HG03095 (cell line): ENCODE measurements around the gene TBX6.

Experiments
- ATAC-seq: cut with Tn5 transposase; IDR thresholded peaks from one replicate; pipeline ENCODE4 v1.9.1; 2021; ENCODE audit warnings: moderate library complexity; ENCODE audit not compliant: unreplicated experiment

The TBX6 gene

DNA sequence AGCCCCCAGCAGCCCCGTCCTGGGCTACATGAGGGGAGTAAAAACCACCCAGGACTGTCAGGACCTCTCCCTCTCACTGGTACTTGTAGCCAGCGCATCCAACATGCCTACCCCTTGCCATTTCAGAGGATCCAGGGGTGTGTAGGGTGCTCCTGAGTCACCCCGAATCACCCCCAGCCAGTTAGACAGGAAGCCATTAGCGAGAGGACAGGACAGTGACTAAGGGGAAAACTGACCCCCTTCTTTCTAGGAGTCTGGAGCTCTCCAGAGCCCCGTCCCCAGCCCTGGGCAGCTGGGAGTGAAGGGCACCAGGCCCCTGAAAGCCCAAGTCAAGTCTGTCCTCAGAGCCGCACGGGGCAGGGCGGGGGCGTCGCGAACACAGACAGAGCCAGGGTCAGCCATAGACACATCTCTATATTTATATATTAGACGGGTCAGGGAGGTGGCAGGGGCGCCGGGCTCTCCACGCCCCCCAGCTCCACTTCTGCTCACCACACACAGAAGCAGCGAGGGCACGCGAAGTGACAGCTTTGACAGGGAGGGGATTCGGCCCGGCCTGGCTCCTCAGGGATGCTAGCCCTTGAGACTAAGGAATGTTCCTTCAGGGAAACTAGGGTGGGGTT, 22.1 kb upstream of the TBX6 start:
- ATAC-seq: no peak

DNA sequence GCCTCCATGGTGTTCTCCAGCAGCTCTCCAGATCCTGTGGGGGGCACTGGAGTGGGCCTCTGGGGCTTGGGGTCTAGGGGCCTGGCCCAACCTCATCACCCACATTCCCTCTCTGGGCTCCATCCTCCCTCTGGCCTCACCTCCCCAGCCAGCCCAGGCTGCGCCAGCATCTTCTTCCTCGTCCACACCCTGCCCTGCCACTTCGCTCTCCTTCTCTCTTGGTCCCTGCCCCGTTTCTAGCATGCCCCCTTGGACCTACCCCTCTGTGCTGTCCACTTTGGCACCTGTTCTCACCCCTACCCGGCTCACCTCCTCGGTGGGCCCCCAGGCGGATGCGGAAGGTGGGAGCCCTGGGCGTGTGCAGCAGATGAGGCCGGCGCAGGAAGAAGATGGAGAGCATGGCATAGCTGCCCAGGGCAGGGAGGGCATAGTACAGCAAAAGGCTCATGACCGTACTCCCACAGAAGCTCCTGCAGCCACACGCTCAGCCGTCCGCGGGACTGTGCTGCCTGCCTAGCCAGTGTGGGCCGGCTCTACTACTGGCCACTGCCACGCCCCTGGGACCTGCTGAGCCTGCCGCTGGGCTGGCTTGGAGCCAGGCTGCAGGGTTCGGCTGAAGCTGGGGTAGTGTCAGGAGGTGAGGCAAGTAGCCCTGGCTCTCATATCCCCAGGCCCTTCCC, 21.4 kb upstream of the TBX6 start, which contains the start of gene GDPD3:
Gene GDPD3 (minus strand): TSS at position 507 of the 680 bp plus-strand sequence. CDS start 59 bp downstream, at position 448.
- no peak for ATAC-seq

DNA sequence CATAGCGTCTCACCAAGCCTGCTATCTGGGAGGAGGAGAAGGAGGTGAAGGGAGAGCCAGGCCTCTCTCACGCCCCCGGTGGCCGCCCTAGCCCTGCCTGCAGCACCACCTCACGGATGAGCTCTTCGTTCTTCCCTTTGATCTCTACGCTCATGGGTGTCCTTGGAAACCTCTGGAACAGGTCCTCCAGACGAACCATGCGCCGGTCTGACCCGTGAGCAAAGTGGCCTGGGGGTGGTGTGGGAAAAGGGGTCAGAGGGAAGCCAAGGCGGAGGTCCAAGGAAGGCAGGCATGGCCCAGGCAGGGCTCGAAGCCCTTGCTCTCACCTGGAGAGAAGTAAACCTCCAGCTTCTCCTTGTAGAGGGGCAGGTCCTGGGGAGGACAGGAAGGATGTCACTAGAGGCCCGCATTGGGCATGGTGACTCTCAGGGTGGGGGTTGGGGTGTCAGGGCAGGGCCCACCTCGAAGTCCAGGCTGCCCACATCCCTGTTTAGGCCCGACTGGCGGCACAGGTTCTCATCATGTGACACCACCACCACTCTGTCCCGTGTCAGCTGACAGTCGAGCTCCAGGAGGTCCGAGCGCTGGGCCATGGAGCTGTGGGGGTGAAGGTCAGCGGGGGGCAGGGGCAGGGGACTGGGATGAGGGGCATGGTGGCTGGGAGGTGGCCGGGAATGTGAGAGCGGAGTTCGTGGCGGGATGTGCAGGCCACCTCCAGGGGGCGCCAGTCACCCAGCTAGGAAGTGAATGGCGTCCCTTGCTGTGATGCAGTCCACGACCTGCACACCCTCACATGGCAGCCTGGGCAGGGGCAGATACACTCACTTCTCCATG, 20.7 kb upstream of the TBX6 start:
- no peak for ATAC-seq

DNA sequence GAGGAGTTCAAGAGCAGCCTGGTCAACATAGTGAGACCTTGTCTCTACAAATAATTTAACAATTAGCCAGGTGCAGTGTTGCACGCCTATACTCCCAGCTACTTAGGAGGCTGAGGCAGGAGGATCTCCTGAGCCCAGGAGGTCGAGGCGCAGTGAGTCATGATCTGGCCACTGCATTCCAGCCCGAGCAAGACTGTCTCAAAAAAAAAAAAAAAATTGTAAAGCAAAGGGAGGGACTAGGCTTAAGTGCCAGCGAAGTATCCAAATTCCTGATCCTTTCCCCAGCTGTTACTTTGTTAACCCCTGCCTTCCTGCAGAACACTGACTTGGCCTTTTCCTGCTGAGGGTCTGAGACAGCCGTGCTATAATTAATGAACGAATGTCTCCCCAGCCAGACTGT, 18.9 kb upstream of the TBX6 start:
- no peak for ATAC-seq

DNA sequence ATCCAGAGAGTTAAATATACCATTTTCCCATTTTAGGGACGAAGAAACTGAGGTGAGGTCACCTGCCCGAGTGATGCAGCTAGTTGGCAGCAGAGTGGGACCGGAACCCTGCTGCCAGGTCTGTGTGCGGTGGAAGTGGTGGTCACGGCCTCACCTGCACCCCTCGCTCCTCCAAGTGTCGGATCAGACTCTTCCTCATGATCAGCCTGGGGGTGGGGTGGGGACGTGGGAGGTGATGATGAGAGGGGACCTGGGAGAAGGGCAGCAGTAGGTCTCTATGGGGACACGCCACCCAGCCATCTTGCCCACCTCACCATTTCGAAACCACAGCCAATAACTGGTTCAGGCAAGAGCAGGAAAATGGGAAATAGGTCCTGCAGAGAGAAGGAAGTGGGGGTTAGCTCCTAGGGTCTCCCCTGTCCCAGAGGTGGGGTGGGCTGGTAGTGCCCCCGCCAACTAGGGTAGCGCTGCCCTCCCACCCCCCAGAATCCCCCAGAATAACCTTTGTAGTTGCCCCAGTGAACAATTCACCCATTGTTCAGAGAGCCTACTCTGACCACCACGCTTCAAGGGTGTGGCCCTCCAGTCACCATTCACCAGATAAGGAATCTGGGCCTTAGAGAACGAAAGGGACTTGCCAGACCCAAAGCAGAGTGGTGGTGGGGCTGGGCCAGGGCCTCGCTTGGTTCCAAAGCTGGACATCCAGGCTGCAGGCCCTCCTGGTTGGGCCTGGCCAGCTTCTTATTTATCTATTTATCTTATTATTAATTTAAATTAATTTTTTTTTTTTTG, 16.5 kb upstream of the TBX6 start:
- no peak for ATAC-seq

DNA sequence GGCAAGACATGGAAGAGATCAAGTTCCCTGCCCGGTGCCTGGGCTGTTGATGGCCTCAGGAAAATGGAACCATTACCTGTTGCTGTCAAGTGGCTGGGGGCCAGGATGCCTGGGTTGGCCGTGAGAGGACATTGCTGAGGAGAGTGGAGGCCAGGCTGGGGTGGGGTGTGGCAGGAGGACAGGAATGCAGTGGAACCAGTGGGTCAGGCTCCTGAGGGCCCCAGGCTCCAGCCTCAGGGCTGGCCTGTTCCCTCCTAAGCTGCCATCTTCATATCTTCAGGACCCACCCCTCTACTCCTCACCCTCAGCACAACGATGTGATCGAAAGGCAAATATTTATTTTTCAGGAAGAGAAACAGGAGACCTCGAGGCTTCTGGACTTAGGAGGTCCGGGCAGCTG, 12.8 kb upstream of the TBX6 start:
- no peak for ATAC-seq

DNA sequence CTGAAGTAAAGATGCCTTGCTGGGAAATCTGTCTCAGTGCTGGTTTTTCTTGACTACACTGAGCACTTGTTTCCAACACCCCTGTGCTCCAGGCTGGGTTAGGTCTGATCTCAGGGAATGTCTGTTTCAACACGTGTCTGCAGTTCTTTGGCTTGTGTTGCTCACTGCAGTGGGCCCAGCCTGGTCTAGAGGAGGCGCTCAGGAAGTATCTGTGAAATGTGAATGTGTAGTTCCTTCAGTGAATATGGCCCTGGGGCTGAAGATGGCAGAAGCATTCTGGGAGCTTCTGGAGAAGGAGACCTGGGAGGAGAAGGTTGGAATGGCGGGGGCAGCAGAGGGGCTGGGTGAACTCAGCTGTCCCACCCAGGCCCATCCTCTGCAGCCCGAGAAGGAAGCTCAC, 12.4 kb upstream of the TBX6 start:
- ATAC-seq: no peak

DNA sequence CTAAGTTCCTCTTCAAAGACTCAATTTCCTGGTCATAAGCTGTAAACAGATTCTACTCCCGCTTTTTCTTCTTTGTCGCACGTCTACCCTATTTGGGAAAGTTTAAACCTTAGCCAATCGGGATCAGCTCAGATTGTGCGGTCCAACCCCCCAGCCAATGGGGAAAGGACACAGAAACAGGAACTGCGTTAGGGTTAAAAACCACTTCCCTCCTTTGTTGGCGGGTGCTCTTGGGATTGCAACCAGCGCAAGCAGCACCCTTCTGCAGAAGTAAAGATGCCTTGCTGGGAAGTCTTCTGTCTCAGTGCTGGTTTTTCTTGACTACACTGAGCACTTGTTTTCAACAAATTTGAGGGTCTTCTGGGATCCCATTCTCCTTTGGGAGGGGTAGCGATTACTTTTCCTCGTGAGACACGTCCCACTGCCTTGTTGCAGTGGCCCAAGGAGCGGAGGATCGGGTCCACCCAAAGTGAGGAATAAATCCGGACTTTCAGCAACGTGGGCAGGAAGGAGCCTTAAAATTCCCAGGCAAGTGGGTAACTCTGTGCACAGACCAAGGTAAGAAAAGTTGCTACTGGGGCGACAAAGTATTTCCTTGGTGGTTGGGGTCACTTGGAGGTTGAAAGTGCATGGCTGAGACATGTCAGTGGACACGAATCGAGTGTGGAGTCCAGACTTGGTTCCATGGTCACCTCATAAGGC, 5.3 kb upstream of the TBX6 start:
- no peak for ATAC-seq

DNA sequence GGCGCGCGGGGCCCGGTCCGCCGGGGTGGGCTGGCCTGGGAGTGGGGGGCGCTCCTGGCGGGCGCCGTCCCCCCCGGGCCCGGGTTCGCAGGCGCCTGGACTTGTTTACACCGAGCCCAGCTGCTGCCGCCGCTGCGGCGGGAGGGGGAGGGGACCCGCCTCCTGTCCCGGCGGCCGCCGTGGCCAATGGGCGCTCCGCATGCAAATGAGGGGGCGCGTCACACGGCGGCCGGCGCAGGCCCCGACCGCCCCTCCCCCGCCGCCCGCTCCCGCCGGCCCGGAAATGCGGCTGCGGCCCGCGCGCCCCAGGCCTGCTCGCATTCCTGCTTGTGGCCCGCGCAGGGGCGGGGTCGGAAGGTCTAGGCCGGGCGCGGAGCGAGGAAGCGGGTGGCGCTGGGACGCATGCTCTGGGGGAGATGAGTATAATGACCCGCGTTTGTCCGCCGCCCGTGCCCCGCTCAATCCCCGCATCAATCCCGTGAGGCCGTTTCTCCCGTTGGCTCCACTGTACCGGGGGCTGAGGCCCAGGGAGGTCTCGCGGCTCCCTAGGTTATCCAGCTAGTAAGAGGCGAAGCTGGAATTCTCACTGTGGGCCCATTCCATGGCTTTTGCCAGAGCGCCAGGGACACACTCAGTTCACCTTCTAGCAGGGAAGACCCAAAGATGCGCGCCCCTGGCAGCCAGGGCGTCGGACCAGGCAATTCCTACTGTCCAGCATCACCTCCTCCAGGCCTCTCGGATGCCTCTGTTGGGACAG, 4.6 kb upstream of the TBX6 start, which contains the start of gene YPEL3:
Gene YPEL3 (minus strand): TSS at position 109 of the 757 bp plus-strand sequence. CDS start 731 bp downstream, outside the sequence.
- ATAC-seq: no peak

DNA sequence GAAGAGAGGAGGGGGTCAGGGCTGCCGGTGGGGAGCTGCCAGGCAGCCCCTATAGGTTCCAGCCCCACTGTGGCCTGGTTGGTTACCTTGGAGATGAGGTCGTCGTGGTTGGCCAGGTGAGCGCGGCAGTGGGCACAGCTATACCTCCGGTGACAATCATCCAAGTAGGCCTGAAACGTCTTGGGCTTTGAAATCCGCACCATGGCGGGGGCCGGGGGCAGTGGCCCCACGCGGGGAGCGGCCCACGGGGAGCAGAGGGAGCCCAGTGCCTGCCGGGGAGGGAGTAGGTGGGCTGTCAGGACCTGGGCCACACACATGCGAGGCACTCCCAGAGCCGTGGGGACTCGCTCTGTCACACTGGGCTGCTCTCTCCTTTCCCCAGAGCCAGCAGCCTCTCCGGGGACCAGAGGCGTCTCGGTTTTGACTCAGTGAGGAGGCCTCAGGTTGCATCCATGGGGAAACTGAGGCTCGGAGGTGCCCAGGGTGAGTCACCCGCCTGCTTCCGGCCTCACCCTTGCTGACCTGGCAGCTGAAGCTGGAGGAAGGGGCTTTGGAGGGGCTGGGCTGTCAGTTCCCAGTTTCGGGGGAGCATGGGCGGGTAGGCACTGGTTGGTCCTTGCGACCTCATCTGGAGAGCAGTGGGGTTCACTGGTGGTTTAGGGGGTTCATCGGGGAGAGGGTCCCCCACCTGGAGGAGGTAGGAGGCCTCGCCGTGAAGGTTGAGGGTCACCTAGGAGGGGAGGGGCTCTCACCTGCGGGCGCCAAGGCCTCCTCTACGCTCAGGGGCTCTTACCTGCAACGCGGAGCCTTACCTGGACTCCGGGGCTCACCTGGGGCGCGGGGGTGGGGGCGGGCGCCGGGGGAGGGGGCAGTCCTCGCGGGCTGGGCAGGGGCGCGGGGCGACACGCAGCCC, 3.7 kb upstream of the TBX6 start:
- no peak for ATAC-seq

DNA sequence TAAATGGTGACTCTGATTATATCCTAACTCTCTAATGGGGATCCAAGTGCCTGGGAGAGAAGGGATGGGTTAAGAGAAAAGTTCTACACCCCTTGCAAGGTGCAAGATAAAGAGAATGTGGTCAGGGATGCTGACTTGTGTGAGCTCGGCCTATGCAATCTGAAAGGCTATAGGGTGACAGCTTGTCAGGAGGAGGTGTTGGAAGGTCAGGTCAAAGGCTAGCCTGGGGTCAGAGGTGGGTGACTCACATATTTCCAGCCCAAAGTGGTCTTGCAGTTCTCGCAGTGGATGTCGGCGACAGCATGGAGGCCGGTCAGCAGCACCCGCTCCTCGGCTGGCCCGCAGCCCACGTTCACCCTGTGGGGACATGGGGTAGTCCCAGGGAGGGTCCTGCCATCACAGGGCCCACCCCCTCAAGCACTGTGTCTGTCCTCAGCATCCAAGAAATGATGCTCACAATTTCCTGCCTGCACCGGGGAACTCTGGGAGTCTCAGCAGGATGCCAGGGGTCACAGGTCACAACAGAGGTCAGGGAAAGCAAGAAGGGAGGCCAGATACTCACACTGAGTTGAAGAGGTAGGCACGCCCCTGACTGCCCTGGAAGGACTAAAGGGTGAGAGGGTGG, 2.9 kb upstream of the TBX6 start:
- ATAC-seq: no peak

DNA sequence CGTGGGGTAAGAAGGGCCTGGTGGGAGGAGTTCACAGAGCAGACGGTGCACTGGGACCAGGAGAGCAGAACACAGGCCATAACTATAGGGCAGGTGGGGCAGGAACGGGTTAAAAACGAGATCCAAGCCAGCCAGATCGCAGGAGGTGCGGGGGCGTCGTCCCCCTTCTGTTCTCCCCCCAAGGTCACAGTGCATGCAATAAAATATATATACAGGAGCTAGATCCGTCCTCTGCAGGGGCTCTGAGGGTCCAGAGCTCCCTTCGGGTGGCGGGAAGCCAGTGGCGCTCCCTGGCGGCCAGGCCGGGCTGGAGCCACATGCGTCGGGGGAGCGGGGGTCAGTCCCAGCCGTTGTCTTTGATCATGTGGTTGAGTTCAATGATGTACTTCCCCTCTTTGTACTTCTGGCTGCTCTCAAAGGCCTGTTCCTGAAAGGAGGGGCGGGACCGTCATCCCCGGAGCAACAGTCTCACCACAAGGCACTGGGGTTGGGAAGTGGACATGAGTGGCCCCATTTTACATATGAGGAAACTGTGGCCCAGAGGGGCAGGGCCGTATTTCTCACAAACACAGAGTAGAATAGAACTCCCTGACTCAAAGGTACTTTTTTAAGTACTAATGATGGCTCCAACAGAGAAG, 768 bp upstream of the TBX6 start:
- ATAC-seq: peak; percentile 45

DNA sequence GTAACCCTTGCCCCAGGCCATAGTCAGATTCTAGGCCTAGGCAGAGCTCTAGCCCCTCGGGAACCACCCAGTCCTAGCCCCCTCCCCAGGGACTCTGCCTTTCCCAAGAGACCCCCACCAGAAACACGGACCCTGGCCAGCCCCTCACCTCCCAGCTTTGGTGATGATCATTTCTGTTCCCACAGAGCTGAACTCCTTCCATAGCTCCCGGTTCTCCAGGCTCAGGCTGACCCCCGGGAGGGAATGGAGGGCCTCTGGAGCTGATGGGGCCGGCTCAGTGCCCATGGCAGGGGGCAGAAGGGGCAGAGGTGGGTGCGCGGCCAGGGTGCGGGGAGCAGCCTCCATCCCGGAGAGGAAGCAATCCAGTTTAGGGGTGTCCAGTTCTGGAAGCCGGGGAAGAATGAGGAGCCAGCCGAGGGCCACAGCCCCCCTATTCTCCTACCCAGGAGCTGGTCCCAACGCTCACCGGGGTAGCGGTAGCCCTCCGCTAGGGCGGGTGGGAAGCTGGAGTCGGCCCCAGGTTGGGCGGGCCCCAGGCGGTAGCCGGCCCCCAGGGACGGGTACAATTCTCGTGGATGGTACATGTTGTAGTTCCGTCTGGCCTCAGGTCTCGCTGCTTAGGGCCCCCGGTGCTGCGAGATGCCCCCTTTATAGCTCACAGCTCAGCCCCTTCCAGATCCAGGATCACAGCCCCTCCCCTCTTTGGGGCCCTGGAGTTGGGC, 953 bp downstream of the TBX6 start:
- ATAC-seq: no peak

DNA sequence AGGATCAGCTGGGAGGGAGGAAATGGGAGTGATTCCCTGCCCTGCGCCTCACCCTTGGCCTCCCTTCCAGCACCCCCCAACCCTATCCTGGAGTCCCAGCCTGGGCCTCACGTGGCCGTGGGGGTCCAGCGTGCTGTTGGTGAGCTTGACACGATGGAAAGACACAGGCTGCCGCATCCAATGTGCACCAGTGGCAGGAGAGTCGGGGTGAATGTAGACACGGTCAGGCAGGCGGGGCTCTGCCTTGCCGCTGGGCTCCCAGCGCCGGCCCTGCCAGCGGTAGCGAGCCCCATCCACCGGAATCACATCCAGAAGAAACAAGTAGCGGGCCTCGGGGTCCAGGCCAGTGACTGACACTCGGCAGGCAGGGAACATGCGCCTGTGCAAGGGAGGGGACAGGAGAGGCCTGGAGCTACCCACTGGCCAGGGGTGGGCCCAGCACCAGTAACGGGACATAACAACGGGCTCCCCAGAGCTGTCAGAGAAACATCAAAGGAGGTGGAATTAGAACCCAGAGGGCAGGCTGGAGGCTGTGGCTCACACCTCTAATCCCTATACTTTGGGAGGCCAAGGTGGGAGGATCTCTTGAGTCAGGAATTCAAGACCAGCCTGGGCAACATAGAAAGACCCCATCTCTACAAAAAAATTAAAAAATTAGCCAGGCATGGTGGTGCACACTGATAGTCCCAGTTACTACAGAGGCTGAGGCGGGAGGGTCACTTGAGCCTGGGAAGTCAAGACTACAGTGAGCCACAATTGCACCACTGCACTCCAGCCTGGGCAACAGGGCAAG, 2.7 kb downstream of the TBX6 start:
- ATAC-seq: no peak

DNA sequence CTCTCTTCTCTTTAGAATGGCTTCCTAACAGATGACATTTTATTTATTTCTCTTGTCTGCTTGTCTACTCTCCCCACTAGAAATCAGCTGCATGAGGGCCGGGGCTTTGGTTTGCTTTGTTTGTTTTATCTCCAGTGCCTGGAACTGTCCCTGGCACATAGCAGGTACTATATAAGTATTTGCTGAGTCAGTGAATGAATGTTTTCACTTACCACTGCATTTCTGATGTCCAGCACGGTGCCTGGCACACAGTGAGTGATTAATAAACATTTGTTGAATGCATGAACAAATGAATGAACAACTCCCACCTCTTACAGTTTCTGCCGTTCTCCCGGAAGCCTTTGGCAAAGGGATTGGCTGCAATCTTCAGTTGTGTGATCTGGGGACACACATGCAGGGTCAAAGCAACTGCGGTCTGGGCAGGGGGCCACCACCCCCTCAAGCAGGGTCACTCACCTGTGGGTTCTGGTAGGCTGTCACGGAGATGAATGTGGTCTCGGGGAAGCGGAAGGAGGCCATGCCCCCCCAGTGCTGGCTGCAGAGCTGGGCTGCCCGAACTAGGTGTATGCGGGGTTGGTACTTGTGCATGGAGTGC, 3.4 kb downstream of the TBX6 start:
- ATAC-seq: no peak
